Caco-2 (cell line): ENCODE measurements around the gene GFOD1. TPM values are rescaled to one million over a fixed set of nuclear protein-coding genes. Genes with fewer than 3 reads are reported as not detected.

ENCODE experiments used
- BruUV-seq: library from RNA; stranded (reverse); fragments of 400-500 nt; replicated peaks from 2 replicates; lab custom pipeline; 2021; lab: Mats Ljungman, UMichigan
- CTCF ChIA-PET: fragments of 300-600 bp; sonication (Branson Sonifier 250); formaldehyde crosslinking; loops from one replicate; lab custom pipeline; 2022; ENCODE audit warnings: antibody characterized with exemption; lab: Charles Lee
- POLR2A ChIA-PET: fragments of 300-600 bp; sonication (Branson Sonifier 250); formaldehyde crosslinking; loops from one replicate; lab custom pipeline; 2022; ENCODE audit warnings: antibody characterized with exemption; lab: Charles Lee
- DNase-seq, 2 experiments: peaks; one replicate each; pipeline versions ENCODE4 v3.0.0 to v3.0.0-alpha.2; 2020 to 2022
- H3K27me3 ChIP-seq: replicated peaks from 2 replicates; pipeline ENCODE4 v1.6.0; 2011; ENCODE audit warnings: low read length; ENCODE audit not compliant: control insufficient read depth, insufficient read depth
- H3K36me3 ChIP-seq: 2 replicates; pipeline ENCODE4 v1.5.1; 2011; ENCODE audit warnings: low read length; ENCODE audit not compliant: control insufficient read depth, insufficient read depth
- H3K4me1 ChIP-seq: fragments of 250-450 bp; sonication (Bioruptor Pico); 2 replicates; pipeline ENCODE4 v1.5.1; 2020; ENCODE audit warnings: mild to moderate bottlenecking
- H3K4me3 ChIP-seq: 2 replicates; pipeline ENCODE4 v1.5.1; 2011; ENCODE audit warnings: low read depth, mild to moderate bottlenecking, control low read depth, low read length
- H3K9me3 ChIP-seq: fragments of 250-450 bp; sonication (Bioruptor Pico); 2 replicates; pipeline ENCODE4 v1.5.1; 2020; ENCODE audit warnings: mild to moderate bottlenecking, moderate library complexity
- H3K27ac Mint-ChIP-seq: one replicate; pipeline ENCODE4 v1.8.0; 2022; ENCODE audit warnings: mixed read lengths; ENCODE audit not compliant: unreplicated experiment
- H3K27me3 Mint-ChIP-seq: one replicate; pipeline ENCODE4 v1.8.0; 2022; ENCODE audit warnings: mixed read lengths; ENCODE audit not compliant: insufficient read depth, unreplicated experiment
- H3K36me3 Mint-ChIP-seq: one replicate; pipeline ENCODE4 v1.8.0; 2022; ENCODE audit warnings: mild to moderate bottlenecking, mixed read lengths; ENCODE audit not compliant: insufficient read depth, unreplicated experiment
- H3K4me1 Mint-ChIP-seq: one replicate; pipeline ENCODE4 v1.8.0; 2022; ENCODE audit warnings: low read depth, mixed read lengths; ENCODE audit not compliant: unreplicated experiment
- H3K4me3 Mint-ChIP-seq: one replicate; pipeline ENCODE4 v1.8.0; 2022; ENCODE audit warnings: mild to moderate bottlenecking, moderate library complexity, mixed read lengths; ENCODE audit not compliant: unreplicated experiment
- H3K9me3 Mint-ChIP-seq: one replicate; pipeline ENCODE4 v1.8.0; 2022; ENCODE audit warnings: mixed read lengths; ENCODE audit not compliant: unreplicated experiment
- CTCF ChIP-seq, 2 experiments: fragments of 200-600 bp in 1 of 2; IDR thresholded peaks; 1 replicate in 1 of 2; 2 replicates in 1 of 2; pipeline versions ENCODE4 v1.5.1 to v1.8.0; 2011 to 2022; ENCODE audit warnings: antibody characterized with exemption in 1 of 2, control low read depth in 1 of 2, inconsistent platforms in 1 of 2, low read depth in 1 of 2, low read length in 1 of 2, mild to moderate bottlenecking in 1 of 2, moderate library complexity in 1 of 2; ENCODE audit not compliant: insufficient read depth in 1 of 2, severe bottlenecking in 1 of 2, unreplicated experiment in 1 of 2
- intact Hi-C: fragments of 100-400 bp; cut with micrococcal nuclease; formaldehyde crosslinking; loops from one replicate; pipeline ENCODE4 v1.10.0; 2022; ENCODE audit not compliant: unreplicated experiment
- total RNA-seq: library from RNA; stranded (reverse); gene quantifications from 2 replicates; pipeline ENCODE4 v1.2.3, GENCODE V29; 2022

The GFOD1 gene
- total RNA-seq, 1 experiment from 2014 or later = 0.84 TPM

GRCh38 chr6:13496513-13497190 is 9.3 kb upstream of the GFOD1 start:
- ChIA-PET CTCF (no interaction called here), POLR2A (no interaction called here)
- H3K4me3 Mint-ChIP-seq = no peak overlapping the region
- H3K4me1 Mint-ChIP-seq = no peaks in the 10 kb centered on the region
- Histone ChIP-seq H3K36me3 (no peaks in the 10 kb centered on the region), H3K27me3 (no peaks in the 10 kb centered on the region; the same call in 1 of the 2 replicates), H3K4me1 (no peaks in the 10 kb centered on the region), H3K4me3 (no peak overlapping the region), H3K9me3 (no peaks in the 10 kb centered on the region)
- intact Hi-C loops = no loop called here
- DNase-seq = no peak
- H3K27ac Mint-ChIP-seq = no peak overlapping the region
- BruUV-seq = no TSS peak
- no peaks in the 10 kb centered on the region for H3K27me3 Mint-ChIP-seq
- no peaks in the 10 kb centered on the region for H3K36me3 Mint-ChIP-seq
- no peak for TF ChIP-seq CTCF (IDR thresholded peaks at IDR 0.05; ENCODE audit: insufficient read depth in 1 of 2, low read depth in 1 of 2, low read length in 1 of 2, severe bottlenecking in 1 of 2, unreplicated experiment in 1 of 2)
- no peaks in the 10 kb centered on the region for H3K9me3 Mint-ChIP-seq

DNA sequence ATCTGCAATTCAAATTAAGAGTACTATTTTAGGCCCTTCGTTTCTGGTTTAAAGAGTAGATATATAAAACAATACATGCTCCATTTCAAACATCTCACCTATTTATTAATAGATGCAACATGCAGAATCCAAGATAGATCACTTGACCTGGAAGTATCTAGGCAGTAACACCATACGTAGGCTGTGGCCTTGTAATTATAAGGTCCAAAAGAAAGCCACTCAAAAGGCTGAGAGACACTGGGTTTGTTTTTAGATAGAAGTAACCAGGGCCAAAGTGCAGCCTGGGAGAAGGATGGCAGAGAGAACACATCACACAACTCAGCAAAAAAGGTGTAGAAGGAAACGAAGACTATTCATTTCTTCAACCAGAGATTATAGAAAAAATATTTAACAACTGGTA is 8.4 kb upstream of the GFOD1 start:
- Histone ChIP-seq H3K4me3 (no peak overlapping the region), H3K36me3 (no peaks in the 10 kb centered on the region), H3K27me3 (no peaks in the 10 kb centered on the region; the same call in 1 of the 2 replicates), H3K4me1 (no peaks in the 10 kb centered on the region), H3K9me3 (no peaks in the 10 kb centered on the region)
- H3K4me3 Mint-ChIP-seq = no peak overlapping the region
- POLR2A ChIA-PET = no interaction called here
- no peak for DNase-seq
- H3K27ac Mint-ChIP-seq = no peak overlapping the region
- CTCF ChIA-PET = no interaction called here
- H3K9me3 Mint-ChIP-seq = no peaks in the 10 kb centered on the region
- intact Hi-C loops = no loop called here
- no peak for TF ChIP-seq CTCF (IDR thresholded peaks at IDR 0.05; ENCODE audit: insufficient read depth in 1 of 2, low read depth in 1 of 2, low read length in 1 of 2, severe bottlenecking in 1 of 2, unreplicated experiment in 1 of 2)
- H3K4me1 Mint-ChIP-seq = no peaks in the 10 kb centered on the region
- no TSS peak for BruUV-seq
- no peaks in the 10 kb centered on the region for H3K36me3 Mint-ChIP-seq
- H3K27me3 Mint-ChIP-seq = peaks cover 5% of the 10 kb centered on the region

DNA sequence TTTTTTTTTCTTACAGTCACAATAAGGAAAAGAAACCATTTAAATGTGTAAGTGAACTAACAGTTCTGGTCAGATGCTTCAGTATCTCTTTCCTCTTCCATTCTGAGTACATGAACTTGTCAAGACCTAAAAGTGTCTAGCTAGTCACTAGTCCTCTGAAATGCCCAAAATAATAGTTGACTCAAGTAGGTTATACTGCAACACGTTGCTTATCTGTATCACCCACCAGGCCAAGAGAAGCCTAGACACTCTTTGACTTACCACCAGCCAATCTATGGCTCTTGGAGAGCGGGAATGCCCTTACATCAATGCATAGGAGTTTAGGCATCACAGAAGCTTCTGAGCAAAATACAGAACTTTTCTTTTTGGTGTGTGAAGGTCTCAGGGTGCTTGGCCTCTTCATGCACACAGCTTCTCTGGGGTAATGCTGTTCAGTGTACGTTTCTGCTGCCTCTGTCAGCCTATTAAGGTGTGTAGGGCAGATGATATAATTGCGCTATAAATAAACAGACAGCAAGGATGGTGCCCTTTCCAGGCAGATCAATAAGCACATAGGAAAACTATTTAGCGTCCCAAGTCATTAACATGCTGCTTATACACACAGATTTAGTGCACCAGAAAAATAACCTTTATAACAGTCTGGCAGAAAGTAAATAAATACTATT is 7.8 kb upstream of the GFOD1 start:
- H3K9me3 ChIP-seq = no peaks in the 10 kb centered on the region
- no peaks in the 10 kb centered on the region; the same call in 1 of the 2 replicates for H3K27me3 ChIP-seq
- H3K4me3 Mint-ChIP-seq = no peak overlapping the region
- TF ChIP-seq CTCF (IDR thresholded peaks at IDR 0.05; ENCODE audit: insufficient read depth in 1 of 2, low read depth in 1 of 2, low read length in 1 of 2, severe bottlenecking in 1 of 2, unreplicated experiment in 1 of 2) = no peak
- DNase-seq = no peak
- H3K4me1 ChIP-seq = no peaks in the 10 kb centered on the region
- ChIA-PET CTCF (no interaction called here), POLR2A (no interaction called here)
- H3K36me3 Mint-ChIP-seq = no peaks in the 10 kb centered on the region
- no peak overlapping the region for H3K4me3 ChIP-seq
- no peaks in the 10 kb centered on the region for H3K9me3 Mint-ChIP-seq
- peaks cover 9% of the 10 kb centered on the region for H3K27me3 Mint-ChIP-seq
- no peaks in the 10 kb centered on the region for H3K36me3 ChIP-seq
- BruUV-seq = no TSS peak
- intact Hi-C loops = no loop called here
- no peak overlapping the region for H3K27ac Mint-ChIP-seq
- H3K4me1 Mint-ChIP-seq = no peaks in the 10 kb centered on the region
